ENCODE measurements around the gene APOBEC3A. TPM values are rescaled to one million over a fixed set of nuclear protein-coding genes. Genes with fewer than 3 reads are reported as not detected.

APOBEC3A gene
- total and polyA plus RNA-seq, 2 of the 8 experiments (the other 6 are each of a cell fraction or from before 2014, with no cell fraction given), result not detected

GRCh38 chr22:38935616-38936015, 21.8 kb upstream of the APOBEC3A start:
- DNase-seq (ENCODE audit: low read depth in 1 of 2, low spot score in 2 of 2), result no peak
- no peak overlapping the region for H4K8ac ChIP-seq (ENCODE audit: extremely low read depth, insufficient read depth, low read length)
- H3K79me2 ChIP-seq (ENCODE audit: control insufficient read depth in 1 of 2, insufficient read depth in 2 of 2, low read length in 2 of 2), result no peaks in the 10 kb centered on the region
- no peaks in the 10 kb centered on the region for H3K79me1 ChIP-seq (ENCODE audit: low read depth, low read length)
- H3K18ac ChIP-seq (ENCODE audit: extremely low read depth, low read length), result no peak overlapping the region
- H4K20me1 ChIP-seq (replicated peaks in 1 of 2; ENCODE audit: control insufficient read depth in 1 of 2, insufficient read depth in 2 of 2, low read length in 2 of 2), result peaks cover 0 to 2% of the 10 kb centered on the region in 2 experiments
- H2BK5ac ChIP-seq (ENCODE audit: low read depth, low read length), result no peak overlapping the region
- H2BK120ac ChIP-seq (replicated peaks; ENCODE audit: low read depth, low read length), result no peak overlapping the region
- H3K4me2 ChIP-seq (ENCODE audit: insufficient read depth in 1 of 2, low read depth in 2 of 2, low read length in 2 of 2), result no peak overlapping the region
- TF ChIP-seq RAD21 (IDR thresholded peaks at IDR 0.05 in 1 of 2, conservative IDR thresholded peaks at IDR 0.05 in 1 of 2; ENCODE audit: low read depth in 2 of 2, low read length in 2 of 2) (no peak), CBX5 (IDR thresholded peaks at IDR 0.05; ENCODE audit: low read depth, low read length) (no peak), EP300 (IDR thresholded peaks at IDR 0.05; ENCODE audit: borderline replicate concordance in 1 of 2, low read depth in 2 of 2, low read length in 2 of 2) (no peak), EZH2 (IDR thresholded peaks at IDR 0.05; ENCODE audit: low read depth, low read length, severe bottlenecking) (no peak), FOSL1 (IDR thresholded peaks at IDR 0.05; ENCODE audit: insufficient read depth, low read depth, low read length) (no peak), BACH1 (IDR thresholded peaks at IDR 0.05; ENCODE audit: low read length) (no peak), KDM4A (IDR thresholded peaks at IDR 0.05; ENCODE audit: low read depth, low read length, severe bottlenecking) (no peak), ASH2L (IDR thresholded peaks at IDR 0.05; ENCODE audit: low read length) (no peak), RXRA (IDR thresholded peaks at IDR 0.05; ENCODE audit: insufficient read depth, low read depth, low read length) (no peak), CTBP2 (IDR thresholded peaks at IDR 0.05; ENCODE audit: borderline replicate concordance, insufficient read depth, insufficient read length, low read length) (no peak), POLR2AphosphoS5 (IDR thresholded peaks at IDR 0.05; ENCODE audit: low read depth, low read length) (no peak), NRF1 (IDR thresholded peaks at IDR 0.05; ENCODE audit: low read depth, low read length) (no peak)
- peaks cover 0 to 4% (median 0%) of the 10 kb centered on the region in 4 experiments; a peak in 2 of 7 replicates for H3K4me1 ChIP-seq (replicated peaks in 1 of 4; ENCODE audit: control insufficient read depth in 3 of 4, insufficient read depth in 4 of 4, low read length in 3 of 4)
- no peak overlapping the region for H3K14ac ChIP-seq (ENCODE audit: insufficient read length)
- H3K36me3 ChIP-seq (ENCODE audit: control insufficient read depth in 2 of 4, insufficient read depth in 4 of 4, low read length in 3 of 4), result no peaks in the 10 kb centered on the region
- H3K27me3 ChIP-seq (replicated peaks in 1 of 4; ENCODE audit: control insufficient read depth in 3 of 4, extremely low read depth in 1 of 4, insufficient read depth in 3 of 4, low read length in 3 of 4), result no peaks in the 10 kb centered on the region
- H3K23me2 ChIP-seq (ENCODE audit: low read depth, low read length), result peaks cover 4% of the 10 kb centered on the region; the same call in 1 of the 2 replicates
- H2BK15ac ChIP-seq (ENCODE audit: low read length), result no peak overlapping the region
- no peak overlapping the region for H2AFZ ChIP-seq (ENCODE audit: low read length)
- H2AK5ac ChIP-seq (ENCODE audit: low read depth, low read length), result no peak overlapping the region
- CTCF ChIA-PET (ENCODE audit: partially characterized antibody), result interaction anchor here (1.3 kb wide), 1 partner anchor 8 kb away, joined by 4 read pairs; no protein-coding TSS in a partner anchor
- H4K5ac ChIP-seq (ENCODE audit: insufficient read length, low read depth, low read length), result no peak overlapping the region
- H4K91ac ChIP-seq (replicated peaks; ENCODE audit: insufficient read length, low read length), result no peak overlapping the region
- H3K56ac ChIP-seq (replicated peaks; ENCODE audit: insufficient read length, low read depth, low read length), result no peak overlapping the region
- H3K23ac ChIP-seq (ENCODE audit: insufficient read length), result no peak overlapping the region
- H3K4me3 ChIP-seq (ENCODE audit: extremely low read depth in 1 of 4, insufficient read depth in 2 of 4, low read depth in 3 of 4, low read length in 4 of 4), result no peak overlapping the region
- POLR2A ChIA-PET (ENCODE audit: partially characterized antibody), result no interaction called here
- FAIRE-seq, result no peak
- no peak overlapping the region for H3K9ac ChIP-seq (replicated peaks in 1 of 4; ENCODE audit: extremely low read depth in 1 of 4, low read depth in 3 of 4, low read length in 3 of 4)
- 91% methylated on average over 13 of the region's 13 CpGs; no CpG with 5 or more reads in 1 of the 2 experiments for WGBS, 2 experiments (ENCODE audit: extremely low coverage in 1 of 2, insufficient coverage in 1 of 2, insufficient read length in 1 of 2, insufficient replicate concordance in 2 of 2, low coverage in 1 of 2, low lambda C conversion rate in 2 of 2, missing lambda C conversion rate in 1 of 2)
- no peak overlapping the region for H2BK12ac ChIP-seq (ENCODE audit: low read depth, low read length)
- no peak overlapping the region for H2BK20ac ChIP-seq (ENCODE audit: low read length)
- H3K4ac ChIP-seq (replicated peaks; ENCODE audit: insufficient read length, low read depth, low read length), result no peak overlapping the region
- H3K9me3 ChIP-seq (ENCODE audit: insufficient read depth in 2 of 2, low read depth in 1 of 2, low read length in 1 of 2), result no peaks in the 10 kb centered on the region
- no peak overlapping the region for H3K27ac ChIP-seq (ENCODE audit: low read depth, low read length)
